Transverse colon (tissue), 4 donors: ENCODE measurements around the gene TNNI3K.

Experiments
- CTCF ChIP-seq, 5 experiments: fragments of 200-600 bp in 3 of 5; fragments of 450-650 bp in 2 of 5; sonication (generic) in 3 of 5; IDR thresholded peaks; 1 replicate in 2 of 5; 2 replicates in 3 of 5; pipeline ENCODE4 v1.5.1; 2016 to 2017; ENCODE audit warnings: antibody characterized with exemption in 5 of 5, inconsistent platforms in 3 of 5, mild to moderate bottlenecking in 2 of 5, moderate library complexity in 1 of 5
- EP300 ChIP-seq: sonication (generic); formaldehyde crosslinking; IDR thresholded peaks from one replicate; pipeline ENCODE4 v1.6.1; 2017; ENCODE audit warnings: antibody characterized with exemption, low read depth
- POLR2A ChIP-seq: fragments of 450-650 bp; IDR thresholded peaks from one replicate; pipeline ENCODE4 v1.6.1; 2016; ENCODE audit warnings: antibody characterized with exemption, mild to moderate bottlenecking, moderate library complexity
- POLR2AphosphoS5 ChIP-seq, 3 donors: sonication (generic); formaldehyde crosslinking; IDR thresholded peaks; one replicate each; pipeline ENCODE4 v1.6.1; 2016; ENCODE audit warnings: antibody characterized with exemption in 3 of 3

GRCh38 chr1:74474585-74474984 is 239.4 kb downstream of the TNNI3K start:
- TF ChIP-seq CTCF (IDR thresholded peaks at IDR 0.05) (no peak), POLR2A (no peak), EP300 (no peak), POLR2AphosphoS5 (IDR thresholded peaks at IDR 0.05) (no peak)
